COLO668 (cell line): ENCODE results near the gene AFF2.

Source experiments
- DNase-seq: peaks from one replicate; lab custom pipeline; 2025; ENCODE audit not compliant: unreplicated experiment; lab: John Stamatoyannopoulos, UW

Gene AFF2

GRCh38 chrX:148995661-148996060 is 495.2 kb downstream of the AFF2 start:
- no peak for DNase-seq

GRCh38 chrX:149002320-149002719 is 501.9 kb downstream of the AFF2 start:
- no peak for DNase-seq

GRCh38 chrX:149003863-149004660 is 503.6 kb downstream of the AFF2 start:
- no peak for DNase-seq

GRCh38 chrX:149004936-149005335 is 504.5 kb downstream of the AFF2 start:
- no peak for DNase-seq

- no peak for DNase-seq
Measured at GRCh38 chrX:149006235-149006634, 505.8 kb downstream of the AFF2 start.

- DNase-seq = no peak
Measured at GRCh38 chrX:149007423-149007822, 507.0 kb downstream of the AFF2 start.

- peak; percentile 9 for DNase-seq
Measured at GRCh38 chrX:149010013-149010852, 509.8 kb downstream of the AFF2 start.

GRCh38 chrX:149010853-149011224 is 510.4 kb downstream of the AFF2 start:
- no peak for DNase-seq

GRCh38 chrX:149013081-149013480 is 512.7 kb downstream of the AFF2 start:
- DNase-seq = no peak

GRCh38 chrX:149021159-149021558 is 520.7 kb downstream of the AFF2 start:
- DNase-seq = no peak

- DNase-seq = no peak
Measured at GRCh38 chrX:149022485-149022884, 522.1 kb downstream of the AFF2 start.

GRCh38 chrX:149032449-149032848 is 532.0 kb downstream of the AFF2 start:
- DNase-seq = no peak

GRCh38 chrX:149036086-149036485 is 535.7 kb downstream of the AFF2 start:
- no peak for DNase-seq

GRCh38 chrX:149037281-149037870 is 537.0 kb downstream of the AFF2 start:
- no peak for DNase-seq

GRCh38 chrX:149039057-149039456 is 538.6 kb downstream of the AFF2 start:
- no peak for DNase-seq

GRCh38 chrX:149040873-149041535 is 540.6 kb downstream of the AFF2 start:
- no peak for DNase-seq

- no peak for DNase-seq
Measured at GRCh38 chrX:149043401-149043800, 543.0 kb downstream of the AFF2 start.

- no peak for DNase-seq
Measured at GRCh38 chrX:149044471-149044870, 544.1 kb downstream of the AFF2 start.

GRCh38 chrX:149045645-149046210 is 545.3 kb downstream of the AFF2 start:
- DNase-seq = no peak
